Fibroblast of the aortic adventitia (primary cell): ENCODE data around the gene PLA2G2F. TPM values are rescaled to one million over a fixed set of nuclear protein-coding genes. Genes with fewer than 3 reads are reported as not detected.

Experiments used
- DNase-seq: peaks from one replicate; pipeline ENCODE4 v3.0.0-alpha.2; 2010; ENCODE audit warnings: low read depth
- H3K4me3 ChIP-seq: 2 replicates; pipeline ENCODE4 v1.5.1; 2011; ENCODE audit warnings: low read depth, mild to moderate bottlenecking, control low read depth, low read length, moderate library complexity
- CTCF ChIP-seq: IDR thresholded peaks from 2 replicates; pipeline ENCODE4 v1.5.1; 2011; ENCODE audit warnings: mild to moderate bottlenecking, low read length, control low read depth, inconsistent platforms; ENCODE audit not compliant: insufficient read depth
- total RNA-seq: library from RNA; depleted of rRNA; stranded (reverse); fragments of >200 nt; gene quantifications from 2 replicates; pipeline ENCODE4 v1.2.3, GENCODE V29; 2012; ENCODE audit warnings: low replicate concordance

The PLA2G2F gene
- total RNA-seq, 1 donor = not detected

DNA sequence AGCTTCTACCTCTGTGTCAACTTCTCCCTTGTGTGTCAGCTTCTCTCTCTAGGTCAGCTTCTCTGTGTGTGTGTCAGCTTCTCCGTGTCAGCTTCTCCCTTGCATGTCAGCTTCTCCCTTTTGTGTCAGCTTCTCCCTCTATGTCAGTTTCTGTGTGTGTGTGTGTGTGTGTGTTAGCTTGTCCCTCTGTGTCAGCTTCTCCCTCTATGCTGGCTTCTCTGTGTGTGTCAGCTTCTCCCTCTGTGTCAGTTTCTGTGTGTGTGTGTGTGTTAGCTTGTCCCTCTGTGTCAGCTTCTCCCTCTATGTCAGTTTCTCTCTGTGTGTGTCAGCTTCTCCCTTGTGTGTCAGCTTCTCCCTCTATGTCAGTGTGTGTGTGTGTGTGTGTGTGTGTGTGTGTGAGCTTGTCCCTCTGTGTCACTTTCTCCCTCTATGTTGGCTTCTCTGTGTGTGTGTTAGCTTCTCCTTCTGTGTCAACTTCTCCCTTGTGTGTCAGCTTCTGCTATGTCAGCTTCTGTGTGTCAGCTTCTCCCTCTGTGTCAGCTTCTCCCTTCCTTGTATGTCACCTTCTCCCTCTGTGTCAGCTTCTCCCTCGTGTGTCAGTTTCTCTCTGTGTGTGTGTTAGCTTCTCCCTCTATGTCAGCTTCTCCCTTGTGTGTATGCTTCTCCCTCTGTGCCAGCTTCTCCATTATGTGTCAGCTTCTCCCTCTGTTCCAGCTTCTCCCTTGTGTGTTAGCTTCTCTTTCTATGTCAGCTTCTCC is 40.4 kb downstream of the PLA2G2F start:
- DNase-seq = no peak
- no peak for TF ChIP-seq CTCF

GRCh38 chr1:20180129-20180843 is 41.2 kb downstream of the PLA2G2F start:
- DNase-seq = no peak
- no peak overlapping the region for H3K4me3 ChIP-seq
- no peak for TF ChIP-seq CTCF

More for the DNA sequence above, 40.4 kb downstream of the PLA2G2F start:
- H3K4me3 ChIP-seq = no peak overlapping the region

DNA sequence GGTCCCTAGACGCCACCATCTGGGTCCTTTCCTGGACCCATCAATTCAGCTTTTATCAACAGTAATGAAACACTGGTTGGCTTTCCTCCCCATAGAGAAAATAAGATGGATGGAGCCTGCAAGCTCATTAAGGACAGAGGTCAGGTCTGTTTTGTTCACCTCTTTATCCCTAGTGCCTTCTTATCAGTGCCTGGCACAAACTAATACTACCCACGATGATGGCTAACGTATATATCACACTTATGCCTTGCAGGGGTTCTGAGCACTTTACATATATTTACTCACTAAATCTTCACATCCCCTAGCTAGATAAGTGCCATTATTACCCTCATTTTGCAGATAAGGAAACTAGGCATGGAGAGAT is 41.7 kb downstream of the PLA2G2F start:
- no peak for DNase-seq
- no peak overlapping the region for H3K4me3 ChIP-seq
- TF ChIP-seq CTCF = no peak

DNA sequence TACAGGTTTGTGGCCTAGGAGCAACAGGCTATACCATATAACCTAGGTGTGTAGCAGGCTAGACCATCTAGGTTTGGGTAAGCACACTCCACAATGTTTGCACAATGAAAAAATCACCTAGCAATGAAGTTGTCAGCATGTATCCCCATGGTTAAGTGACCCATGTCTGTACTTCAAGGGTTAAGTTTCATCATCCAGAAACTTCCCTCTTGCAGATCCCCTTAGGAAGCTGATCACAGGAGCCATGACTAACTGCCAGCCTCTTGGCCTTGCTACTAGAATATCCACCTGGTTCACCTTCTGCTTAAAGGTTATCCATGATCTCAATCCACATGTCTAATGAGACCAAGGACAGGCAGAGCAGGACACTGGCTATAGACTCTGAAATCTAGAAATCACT is 43.3 kb downstream of the PLA2G2F start:
- H3K4me3 ChIP-seq = no peak overlapping the region
- no peak for DNase-seq
- TF ChIP-seq CTCF = no peak

GRCh38 chr1:20183035-20183434 is 43.9 kb downstream of the PLA2G2F start:
- TF ChIP-seq CTCF = no peak
- no peak overlapping the region for H3K4me3 ChIP-seq
- no peak for DNase-seq

GRCh38 chr1:20183616-20184271 is 44.6 kb downstream of the PLA2G2F start:
- no peak overlapping the region for H3K4me3 ChIP-seq
- no peak for DNase-seq
- no peak for TF ChIP-seq CTCF
